GM20000 (cell line): ENCODE measurements around the gene DNAAF1.
A peak's percentile ranks its signal among the peaks of the same experiment; 100 is the strongest.
"Not testable (repeated sequence)": the region's sequence is repeated elsewhere in the genome, so short reads cannot be mapped to it uniquely, and the experiment has no call there.

Source experiments
- DNase-seq: peaks from one replicate; pipeline ENCODE4 v3.0.0; 2012; ENCODE audit warnings: low spot score
- TF ChIP-seq, protein P1 (sequence below): IDR thresholded peaks from 2 replicates; pipeline ENCODE4 v1.5.1; 2012; ENCODE audit warnings: mild to moderate bottlenecking, control low read depth; ENCODE audit errors: extremely low read depth, missing control alignments

The DNAAF1 gene

GRCh38 chr16:84105948-84106740 is 39.0 kb upstream of the DNAAF1 start:
- DNase-seq, result no peak
- TF ChIP-seq, protein P1, sequence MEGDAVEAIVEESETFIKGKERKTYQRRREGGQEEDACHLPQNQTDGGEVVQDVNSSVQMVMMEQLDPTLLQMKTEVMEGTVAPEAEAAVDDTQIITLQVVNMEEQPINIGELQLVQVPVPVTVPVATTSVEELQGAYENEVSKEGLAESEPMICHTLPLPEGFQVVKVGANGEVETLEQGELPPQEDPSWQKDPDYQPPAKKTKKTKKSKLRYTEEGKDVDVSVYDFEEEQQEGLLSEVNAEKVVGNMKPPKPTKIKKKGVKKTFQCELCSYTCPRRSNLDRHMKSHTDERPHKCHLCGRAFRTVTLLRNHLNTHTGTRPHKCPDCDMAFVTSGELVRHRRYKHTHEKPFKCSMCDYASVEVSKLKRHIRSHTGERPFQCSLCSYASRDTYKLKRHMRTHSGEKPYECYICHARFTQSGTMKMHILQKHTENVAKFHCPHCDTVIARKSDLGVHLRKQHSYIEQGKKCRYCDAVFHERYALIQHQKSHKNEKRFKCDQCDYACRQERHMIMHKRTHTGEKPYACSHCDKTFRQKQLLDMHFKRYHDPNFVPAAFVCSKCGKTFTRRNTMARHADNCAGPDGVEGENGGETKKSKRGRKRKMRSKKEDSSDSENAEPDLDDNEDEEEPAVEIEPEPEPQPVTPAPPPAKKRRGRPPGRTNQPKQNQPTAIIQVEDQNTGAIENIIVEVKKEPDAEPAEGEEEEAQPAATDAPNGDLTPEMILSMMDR, result no peak

- TF ChIP-seq, protein P1, result no peak
- no peak for DNase-seq
Observed at GRCh38 chr16:84107921-84108320, 37.2 kb upstream of the DNAAF1 start.

GRCh38 chr16:84109598-84110335 is 35.3 kb upstream of the DNAAF1 start:
- TF ChIP-seq, protein P1, result no peak
- no peak for DNase-seq

DNA sequence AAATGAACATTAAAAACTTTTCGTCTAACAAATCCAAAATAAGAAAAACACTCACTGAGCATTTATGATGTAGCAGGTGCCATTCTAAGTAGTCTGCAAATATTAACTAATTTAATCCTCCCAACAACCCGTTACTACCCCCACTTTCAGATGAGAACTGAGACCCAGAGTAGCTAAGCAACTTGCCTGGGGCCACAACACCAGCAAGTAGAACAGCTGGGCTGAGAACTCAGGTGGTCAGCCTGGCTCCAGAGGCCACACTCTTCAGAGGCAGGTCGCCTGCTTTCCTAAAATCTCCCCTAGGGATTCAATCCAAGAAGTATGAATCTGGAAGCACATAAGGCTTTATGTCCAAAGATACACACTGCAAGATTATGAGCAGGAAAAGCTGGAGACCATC is 34.6 kb upstream of the DNAAF1 start:
- TF ChIP-seq, protein P1, result no peak
- DNase-seq, result no peak

DNA sequence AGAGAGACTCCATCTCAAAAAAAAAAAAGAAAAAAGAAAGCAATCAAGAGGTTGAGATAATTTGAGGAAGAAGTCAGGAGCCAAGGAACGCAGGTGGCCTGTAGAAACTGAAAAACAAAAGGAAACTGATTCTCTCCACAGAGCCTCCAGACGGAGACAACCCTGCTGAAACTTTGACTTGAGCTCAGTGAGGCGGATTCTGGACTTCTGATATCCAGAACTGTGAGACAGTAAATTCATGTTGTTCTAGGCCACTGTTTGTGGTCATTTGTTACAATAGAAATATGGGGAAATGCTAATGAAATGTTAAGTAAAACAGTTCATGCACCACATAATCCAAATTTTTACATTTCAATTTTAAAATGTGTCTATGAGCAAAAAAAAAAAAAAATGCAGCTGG is 33.6 kb upstream of the DNAAF1 start:
- TF ChIP-seq, protein P1, result no peak
- no peak for DNase-seq

DNA sequence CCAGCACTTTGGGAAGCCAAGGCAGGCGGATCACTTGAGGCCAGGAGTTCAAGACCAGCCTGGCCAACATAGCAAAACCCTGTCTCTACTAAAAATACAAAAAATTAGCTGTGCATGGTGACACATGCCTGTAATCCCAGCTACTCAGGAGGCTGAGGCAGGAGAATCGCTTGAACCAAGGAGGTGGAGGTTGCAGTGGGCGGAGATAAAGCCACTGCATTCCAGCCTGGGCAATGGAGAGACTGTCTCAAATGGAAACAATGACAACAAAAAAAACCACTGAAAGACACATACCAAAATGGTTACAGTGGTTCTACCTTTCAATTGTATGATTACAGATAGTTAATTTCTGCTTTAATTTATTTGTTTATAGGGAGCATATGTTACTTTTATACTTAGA is 33.2 kb upstream of the DNAAF1 start:
- not testable (repeated sequence) for DNase-seq

- DNase-seq, result no peak
- TF ChIP-seq, protein P1, result peak; percentile 25
Observed at GRCh38 chr16:84115919-84116719, 29.0 kb upstream of the DNAAF1 start.
